HepG2 (cell line): Measurements from ENCODE around the gene IL36B. TPM values are rescaled to one million over a fixed set of nuclear protein-coding genes. Genes with fewer than 3 reads are reported as not detected.

Source experiments
- ATAC-seq: fragments of 200-7000 bp; cut with Tn5 transposase; 3 replicates; pipeline ENCODE4 v1.9.1; 2020; ENCODE audit warnings: mild to moderate bottlenecking, moderate library complexity
- BruUV-seq: library from RNA; stranded (reverse); fragments of 400-500 nt; replicated peaks from 2 replicates; lab custom pipeline; 2021; lab: Mats Ljungman, UMichigan
- CTCF ChIA-PET: fragments of 300-600 bp; formaldehyde crosslinking; extraction: SDS; loops from one replicate; lab custom pipeline; 2021; ENCODE audit warnings: low total read pairs, inconsistent platforms, low intra/inter-chr PET ratio; lab: Yijun Ruan, JAX
- POLR2A ChIA-PET: fragments of 350-600 bp; sonication (Branson Sonifier 250); formaldehyde crosslinking; loops from one replicate; lab custom pipeline; 2020; ENCODE audit warnings: antibody characterized with exemption, inconsistent platforms; lab: Yijun Ruan, JAX
- DNase-seq: peaks from one replicate; pipeline ENCODE4 v3.0.0-alpha.2; 2015; ENCODE audit warnings: low spot score
- FAIRE-seq: peaks from 3 replicates; lab custom pipeline; 2011; peaks lifted over from hg19 to GRCh38; lab: Jason Lieb, UNC
- H2AFZ ChIP-seq: one replicate; pipeline ENCODE4 v1.6.1; 2011; ENCODE audit warnings: low read length, inconsistent platforms
- H3K27ac ChIP-seq: fragments of 300-600 bp; 3 replicates; pipeline ENCODE4 v1.8.0; 2011; ENCODE audit warnings: mixed run types, mild to moderate bottlenecking, mixed read lengths, low read length, inconsistent platforms; ENCODE audit not compliant: insufficient read depth; ENCODE audit errors: extremely low read length
- H3K27me3 ChIP-seq, 2 experiments: fragments of 200-600 bp in 1 of 2; 2 replicates in 1 of 2; 3 replicates in 1 of 2; pipeline versions ENCODE4 v1.6.0 to v1.8.0; 2011; ENCODE audit warnings: low read length in 2 of 2, mild to moderate bottlenecking in 2 of 2, moderate library complexity in 2 of 2, inconsistent platforms in 1 of 2; ENCODE audit not compliant: insufficient read depth in 2 of 2, control insufficient read depth in 1 of 2
- H3K36me3 ChIP-seq, 2 experiments: fragments of 200-600 bp in 1 of 2; replicated peaks in 1 of 2; 2 replicates in 1 of 2; 3 replicates in 1 of 2; pipeline versions ENCODE4 v1.5.1 to v1.8.0; 2011; ENCODE audit warnings: low read length in 2 of 2, inconsistent platforms in 1 of 2; ENCODE audit not compliant: insufficient read depth in 2 of 2, control insufficient read depth in 1 of 2
- H3K4me1 ChIP-seq: 2 replicates; pipeline ENCODE4 v1.5.1; 2012; ENCODE audit warnings: low read length, inconsistent platforms; ENCODE audit not compliant: insufficient read depth
- H3K4me2 ChIP-seq: 2 replicates; pipeline ENCODE4 v1.6.0; 2011; ENCODE audit warnings: low read depth, low read length, inconsistent platforms
- H3K4me3 ChIP-seq, 3 experiments: fragments of 200-600 bp in 1 of 3; sonication (generic), shearing (Covaris generic) in 1 of 3; replicated peaks in 1 of 3; 2 replicates each; pipeline ENCODE4 v1.5.1; 2011 to 2016; ENCODE audit warnings: low read length in 3 of 3, inconsistent platforms in 2 of 3, low read depth in 2 of 3, mild to moderate bottlenecking in 2 of 3, control low read depth in 1 of 3, mixed read lengths in 1 of 3; ENCODE audit not compliant: insufficient read depth in 1 of 3
- H3K79me2 ChIP-seq: one replicate; pipeline ENCODE4 v1.6.1; 2011; ENCODE audit warnings: low read length, inconsistent platforms; ENCODE audit not compliant: insufficient read depth
- H3K9ac ChIP-seq: 2 replicates; pipeline ENCODE4 v1.6.0; 2011; ENCODE audit warnings: mild to moderate bottlenecking, low read depth, low read length, inconsistent platforms; ENCODE audit not compliant: insufficient read depth
- H3K9me3 ChIP-seq: 2 replicates; pipeline ENCODE4 v1.5.1; 2012; ENCODE audit warnings: mild to moderate bottlenecking, low read length
- H4K20me1 ChIP-seq: 2 replicates; pipeline ENCODE4 v1.6.0; 2011; ENCODE audit warnings: inconsistent platforms, mild to moderate bottlenecking, low read length, moderate library complexity; ENCODE audit not compliant: insufficient read depth
- DPF2 ChIP-seq: sonication (generic); formaldehyde crosslinking; IDR thresholded peaks from 2 replicates; pipeline ENCODE4 v1.4.0; 2020; ENCODE audit warnings: mild to moderate bottlenecking, low read depth, missing genetic modification reagents, borderline replicate concordance
- HDAC6 ChIP-seq: fragments of 200-600 bp; sonication (generic); IDR thresholded peaks from 2 replicates; pipeline ENCODE4 v1.7.0; 2017; ENCODE audit warnings: mild to moderate bottlenecking, antibody characterized with exemption, low read length, low read depth
- KAT8 ChIP-seq: IDR thresholded peaks from 2 replicates; pipeline ENCODE4 v1.6.1; 2016; ENCODE audit warnings: missing genetic modification reagents, missing compliant biosample characterization
- NFYC ChIP-seq: IDR thresholded peaks from 2 replicates; pipeline ENCODE4 v1.6.1; 2016; ENCODE audit warnings: missing genetic modification reagents, missing compliant biosample characterization
- POLR2AphosphoS5 ChIP-seq: IDR thresholded peaks from 2 replicates; pipeline ENCODE4 v1.6.1; 2012; ENCODE audit warnings: low read depth, low read length
- PPARG ChIP-seq: conservative IDR thresholded peaks from 2 replicates; pipeline ENCODE4 v1.6.1; 2016; ENCODE audit warnings: missing biosample characterization, missing genetic modification reagents
- RORA ChIP-seq: sonication (generic); formaldehyde crosslinking; IDR thresholded peaks from 2 replicates; pipeline ENCODE4 v1.5.0; 2020; ENCODE audit warnings: mild to moderate bottlenecking, missing genetic modification reagents, moderate library complexity
- SALL1 ChIP-seq: sonication (generic); formaldehyde crosslinking; IDR thresholded peaks from 2 replicates; pipeline ENCODE4 v1.8.0; 2022; ENCODE audit warnings: mild to moderate bottlenecking, missing genetic modification reagents
- TEAD3 ChIP-seq: optimal IDR thresholded peaks from 2 replicates; pipeline ENCODE3; 2016; ENCODE audit warnings: borderline replicate concordance
- ZKSCAN5 ChIP-seq: sonication (generic); formaldehyde crosslinking; IDR thresholded peaks from 2 replicates; pipeline ENCODE4 v1.5.1; 2020; ENCODE audit warnings: mild to moderate bottlenecking, missing genetic modification reagents
- ZNF274 ChIP-seq: sonication (generic); formaldehyde crosslinking; IDR thresholded peaks from 2 replicates; pipeline ENCODE4 v1.5.1; 2020; ENCODE audit warnings: mild to moderate bottlenecking, missing genetic modification reagents
- ZNF33B ChIP-seq: sonication (generic); formaldehyde crosslinking; IDR thresholded peaks from 2 replicates; pipeline ENCODE4 v1.5.1; 2020; ENCODE audit warnings: mild to moderate bottlenecking, missing genetic modification reagents
- ZNF382 ChIP-seq: sonication (generic); formaldehyde crosslinking; IDR thresholded peaks from 2 replicates; pipeline ENCODE4 v1.5.0; 2020; ENCODE audit warnings: missing genetic modification reagents, mild to moderate bottlenecking, borderline replicate concordance
- ZNF749 ChIP-seq: sonication (generic); formaldehyde crosslinking; IDR thresholded peaks from 2 replicates; pipeline ENCODE4 v1.8.0; 2022; ENCODE audit warnings: mild to moderate bottlenecking, missing genetic modification reagents, moderate library complexity, borderline replicate concordance
- ZNF781 ChIP-seq: sonication (generic); formaldehyde crosslinking; IDR thresholded peaks from 2 replicates; pipeline ENCODE4 v1.5.1; 2020; ENCODE audit warnings: borderline replicate concordance, mild to moderate bottlenecking, missing genetic modification reagents; ENCODE audit errors: not compliant biosample characterization
- ZNF850 ChIP-seq: sonication (generic); formaldehyde crosslinking; conservative IDR thresholded peaks from 2 replicates; pipeline ENCODE4 v1.9.0; 2021; ENCODE audit warnings: mild to moderate bottlenecking, missing genetic modification reagents
- WGBS: methylation state at CpG from one replicate; pipeline ENCODE4 v1.1.6; 2017; ENCODE audit warnings: low lambda C conversion rate; 5-methylcytosine and 5-hydroxymethylcytosine counted together
- in situ Hi-C: cut with HindIII; loops from 2 replicates; pipeline ENCODE4 v1.10.0; 2017; ENCODE audit warnings: low pct_unique_long_range_greater_than_20kb; ENCODE audit not compliant: extremely low pct_ligation_motif_present
- intact Hi-C: fragments of 100-400 bp; cut with micrococcal nuclease; formaldehyde crosslinking; loops from one replicate; pipeline ENCODE4 v1.10.0; 2022; ENCODE audit not compliant: unreplicated experiment
- polyA plus RNA-seq, 8 experiments: library from polyadenylated mRNA; depleted of rRNA in 3 of 8; stranded (reverse) in 7 of 8; unstranded in 1 of 8; fragments of >200 nt; fragmentation: Illumina TruSeq in 4 of 8; extraction: Trizol in 4 of 8; gene quantifications; 2 replicates each; pipeline versions ENCODE4 v1.2.1 to v1.2.3, GENCODE V29; 2011 to 2016; ENCODE audit warnings: low read depth in 4 of 8, missing spikeins in 1 of 8, mixed read lengths in 1 of 8; ENCODE audit not compliant: insufficient read depth in 1 of 8
- total RNA-seq, 5 experiments: library from RNA; depleted of rRNA; stranded (reverse); fragments of >200 nt; fragmentation: Illumina TruSeq; extraction: Trizol; gene quantifications; 2 replicates each; pipeline ENCODE4 v1.2.3, GENCODE V29; 2016; ENCODE audit warnings: low read depth in 1 of 5
- TF ChIP-seq, protein P1 (sequence below): sonication (generic); formaldehyde crosslinking; IDR thresholded peaks from 2 replicates; pipeline ENCODE4 v1.4.0; 2020; ENCODE audit warnings: missing genetic modification reagents

IL36B gene
- total and polyA plus RNA-seq, 2 of the 13 experiments (the other 11 are each of a cell fraction or from before 2014, with no cell fraction given), result not detected

- intact Hi-C loops, result no loop called here
- Histone ChIP-seq H3K27me3 (peaks cover 0 to 9% of the 10 kb centered on the region in 2 experiments; a peak in 1 of 5 replicates), H3K4me2 (no peak overlapping the region), H3K4me1 (no peaks in the 10 kb centered on the region), H3K9me3 (no peaks in the 10 kb centered on the region), H3K79me2 (no peaks in the 10 kb centered on the region), H3K9ac (no peak overlapping the region), H3K36me3 (no peaks in the 10 kb centered on the region), H4K20me1 (no peaks in the 10 kb centered on the region), H3K27ac (no peak overlapping the region), H2AFZ (no peak overlapping the region), H3K4me3 (no peak overlapping the region)
- FAIRE-seq, result no peak
- POLR2A ChIA-PET, result no interaction called here
- no peak for DNase-seq
- WGBS, result 9% methylated on average over 1 of the region's 1 CpG
- CTCF ChIA-PET, result no interaction called here
- no peak for ATAC-seq
- no TSS peak for BruUV-seq
- TF ChIP-seq DPF2 (CRISPR knock-in tag), result no peak
- TF ChIP-seq ZNF382 (CRISPR knock-in tag), result no peak
- TF ChIP-seq ZNF33B (CRISPR knock-in tag), result no peak
- in situ Hi-C loops, result no loop called here
These were observed 72.1 kb downstream of the IL36B start for GRCh38 chr2:112980537-112980936.

DNA sequence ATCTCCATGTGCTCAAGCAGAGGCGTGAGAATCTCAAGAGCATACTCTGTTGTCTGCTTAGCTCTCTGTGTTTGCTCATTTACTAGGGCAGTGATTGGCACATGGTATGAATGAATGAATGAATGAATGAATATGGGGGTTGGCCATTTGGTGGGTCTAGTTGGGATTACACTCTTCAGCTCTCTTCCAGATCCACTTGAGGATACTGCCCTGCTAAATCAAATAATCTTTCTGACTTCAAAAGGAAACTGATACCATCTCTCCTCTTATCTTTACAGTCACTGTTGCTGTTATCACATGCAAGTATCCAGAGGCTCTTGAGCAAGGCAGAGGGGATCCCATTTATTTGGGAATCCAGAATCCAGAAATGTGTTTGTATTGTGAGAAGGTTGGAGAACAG is 72.9 kb downstream of the IL36B start:
- Histone ChIP-seq H3K27ac (no peak overlapping the region), H4K20me1 (no peaks in the 10 kb centered on the region), H3K9ac (no peak overlapping the region), H2AFZ (no peak overlapping the region), H3K4me1 (no peaks in the 10 kb centered on the region), H3K79me2 (no peaks in the 10 kb centered on the region), H3K27me3 (peaks cover 0 to 9% of the 10 kb centered on the region in 2 experiments; a peak in 1 of 5 replicates), H3K9me3 (no peaks in the 10 kb centered on the region), H3K4me3 (no peak overlapping the region), H3K4me2 (no peak overlapping the region), H3K36me3 (no peaks in the 10 kb centered on the region)
- WGBS, result 45% methylated on average over 1 of the region's 1 CpG
- intact Hi-C loops (no loop called here), in situ Hi-C loops (no loop called here)
- ATAC-seq (no peak), FAIRE-seq (no peak), DNase-seq (no peak)
- ChIA-PET POLR2A (no interaction called here), CTCF (no interaction called here)
- no peak for TF ChIP-seq TEAD3 (CRISPR knock-in tag)
- no peak for TF ChIP-seq NFYC
- no peak for TF ChIP-seq ZNF749 (CRISPR knock-in tag)
- TF ChIP-seq ZNF274, result no peak
- TF ChIP-seq HDAC6, result no peak
- no peak for TF ChIP-seq POLR2AphosphoS5
- no peak for TF ChIP-seq ZNF850 (CRISPR knock-in tag)
- TF ChIP-seq RORA (CRISPR knock-in tag), result no peak
- TF ChIP-seq ZKSCAN5 (CRISPR knock-in tag), result no peak
- TF ChIP-seq PPARG (CRISPR knock-in tag), result no peak
- no peak for TF ChIP-seq KAT8 (CRISPR knock-in tag)
- TF ChIP-seq ZNF781, result no peak
- TF ChIP-seq, protein P1, sequence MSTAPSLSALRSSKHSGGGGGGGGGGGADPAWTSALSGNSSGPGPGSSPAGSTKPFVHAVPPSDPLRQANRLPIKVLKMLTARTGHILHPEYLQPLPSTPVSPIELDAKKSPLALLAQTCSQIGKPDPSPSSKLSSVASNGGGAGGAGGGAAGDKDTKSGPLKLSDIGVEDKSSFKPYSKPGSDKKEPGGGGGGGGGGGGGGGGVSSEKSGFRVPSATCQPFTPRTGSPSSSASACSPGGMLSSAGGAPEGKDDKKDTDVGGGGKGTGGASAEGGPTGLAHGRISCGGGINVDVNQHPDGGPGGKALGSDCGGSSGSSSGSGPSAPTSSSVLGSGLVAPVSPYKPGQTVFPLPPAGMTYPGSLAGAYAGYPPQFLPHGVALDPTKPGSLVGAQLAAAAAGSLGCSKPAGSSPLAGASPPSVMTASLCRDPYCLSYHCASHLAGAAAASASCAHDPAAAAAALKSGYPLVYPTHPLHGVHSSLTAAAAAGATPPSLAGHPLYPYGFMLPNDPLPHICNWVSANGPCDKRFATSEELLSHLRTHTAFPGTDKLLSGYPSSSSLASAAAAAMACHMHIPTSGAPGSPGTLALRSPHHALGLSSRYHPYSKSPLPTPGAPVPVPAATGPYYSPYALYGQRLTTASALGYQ (CRISPR knock-in tag), result no peak
- no peak for TF ChIP-seq SALL1 (CRISPR knock-in tag)
- TF ChIP-seq, all 625 proteins: peak for 0
- no TSS peak for BruUV-seq
